Lower leg skin (tissue), 3 donors: ENCODE results near the gene PPIP5K1.

ENCODE experiments used
- CTCF ChIP-seq, 3 donors: fragments of 450-650 bp; IDR thresholded peaks; one replicate each; pipeline ENCODE4 v1.5.1; 2016; ENCODE audit warnings: antibody characterized with exemption in 3 of 3, mild to moderate bottlenecking in 3 of 3, moderate library complexity in 2 of 3
- POLR2A ChIP-seq, 2 donors: fragments of 450-650 bp; IDR thresholded peaks; one replicate each; pipeline ENCODE4 v1.6.1; 2016 to 2017; ENCODE audit warnings: antibody characterized with exemption in 2 of 2, mild to moderate bottlenecking in 1 of 2, moderate library complexity in 1 of 2

GRCh38 chr15:43516185-43516584 is 73.8 kb downstream of the PPIP5K1 start:
- TF ChIP-seq CTCF (IDR thresholded peaks at IDR 0.05) (no peak), POLR2A (IDR thresholded peaks at IDR 0.05) (no peak)
